Tongue (tissue), 2 donors: ENCODE results near the gene ZKSCAN1. TPM values are rescaled to one million over a fixed set of nuclear protein-coding genes. Genes with fewer than 3 reads are reported as not detected.

Experiments used
- DNase-seq: peaks from one replicate; pipeline ENCODE4 v3.0.0-alpha.2; 2015
- total RNA-seq: library from RNA; depleted of rRNA; stranded (reverse); fragments of >200 nt; gene quantifications from one replicate; pipeline ENCODE4 v1.2.3, GENCODE V29; 2014

The ZKSCAN1 gene
- total RNA-seq, 1 donor from 2014 or later: 51.4 TPM

DNA sequence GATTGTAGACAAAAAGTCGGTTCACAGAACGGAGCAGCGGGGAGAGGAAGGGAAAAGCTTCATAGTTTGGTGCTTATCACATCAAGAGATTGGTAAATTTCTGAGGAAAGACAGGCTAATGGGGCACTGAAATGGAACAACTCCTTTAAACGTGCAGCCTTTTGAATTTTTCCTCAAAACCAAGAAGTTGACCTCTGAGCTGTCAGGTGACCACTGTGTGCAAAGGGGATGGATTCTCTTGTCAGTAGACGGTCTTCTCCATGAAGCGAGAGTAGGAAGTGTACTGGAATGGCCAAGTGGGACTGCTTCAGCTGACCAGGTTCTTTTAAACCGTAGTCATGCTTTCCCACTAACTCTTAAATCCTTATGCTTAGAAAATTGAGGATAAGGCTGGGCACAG lies 22.9 kb downstream of the ZKSCAN1 start:
- no peak for DNase-seq

DNA sequence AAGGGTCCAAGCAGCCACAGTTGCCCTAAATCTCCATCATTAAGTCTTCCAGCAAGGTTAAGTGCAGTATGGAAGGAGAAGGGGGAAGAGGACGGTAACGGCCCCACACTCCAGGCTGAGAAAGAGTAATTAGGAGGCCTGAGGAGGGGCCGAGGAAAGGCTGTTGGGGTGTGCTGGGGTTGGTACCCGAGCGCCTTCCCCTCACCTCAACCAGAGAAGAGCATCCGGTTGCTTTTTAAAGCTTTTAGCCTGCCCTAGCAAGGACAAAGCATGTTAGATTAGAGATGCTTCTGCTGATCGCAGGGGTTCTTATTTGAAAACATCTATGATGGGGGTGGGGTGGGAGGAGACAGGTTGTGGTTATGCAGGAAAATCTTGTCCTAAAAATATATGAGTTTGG lies 25.2 kb downstream of the ZKSCAN1 start:
- DNase-seq: no peak

DNA sequence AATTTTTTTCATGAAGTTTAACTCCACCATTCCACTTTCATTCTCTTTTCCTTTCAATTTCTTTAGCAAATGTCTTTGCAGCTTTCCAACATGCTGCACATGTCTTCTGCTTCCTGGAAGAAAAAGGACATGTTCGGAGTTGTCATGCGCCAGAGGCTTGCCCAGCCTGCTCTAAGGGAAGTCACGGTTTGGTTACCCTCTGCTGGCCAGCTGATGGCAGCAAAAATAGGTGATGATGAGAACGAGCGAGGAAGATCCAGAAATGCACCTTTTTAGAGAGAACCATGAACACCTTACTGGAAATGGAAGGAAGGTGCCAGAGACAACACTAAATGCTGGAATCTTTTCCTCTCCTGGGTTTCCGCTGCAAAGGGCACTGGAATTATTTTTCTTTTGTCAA lies 29.3 kb downstream of the ZKSCAN1 start:
- DNase-seq: no peak

DNA sequence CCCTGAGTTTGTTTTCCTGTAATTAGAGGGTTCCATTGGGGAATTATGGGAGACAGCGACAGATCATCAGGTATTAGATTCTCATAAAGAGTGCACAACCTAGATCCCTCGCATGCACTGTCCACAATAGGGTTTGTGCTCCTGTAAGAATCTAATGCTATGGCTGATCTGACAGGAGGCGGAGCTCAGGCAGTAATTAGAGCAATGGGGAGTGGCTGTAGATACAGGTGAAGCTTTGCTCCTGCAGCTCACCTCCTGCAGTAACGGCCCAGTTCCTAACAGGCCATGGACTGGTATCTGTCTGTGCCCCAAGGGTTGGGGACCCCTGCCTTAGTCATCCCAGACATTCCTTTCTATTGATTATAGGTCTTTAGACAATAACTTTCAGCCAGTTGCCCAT lies 33.3 kb downstream of the ZKSCAN1 start:
- no peak for DNase-seq

DNA sequence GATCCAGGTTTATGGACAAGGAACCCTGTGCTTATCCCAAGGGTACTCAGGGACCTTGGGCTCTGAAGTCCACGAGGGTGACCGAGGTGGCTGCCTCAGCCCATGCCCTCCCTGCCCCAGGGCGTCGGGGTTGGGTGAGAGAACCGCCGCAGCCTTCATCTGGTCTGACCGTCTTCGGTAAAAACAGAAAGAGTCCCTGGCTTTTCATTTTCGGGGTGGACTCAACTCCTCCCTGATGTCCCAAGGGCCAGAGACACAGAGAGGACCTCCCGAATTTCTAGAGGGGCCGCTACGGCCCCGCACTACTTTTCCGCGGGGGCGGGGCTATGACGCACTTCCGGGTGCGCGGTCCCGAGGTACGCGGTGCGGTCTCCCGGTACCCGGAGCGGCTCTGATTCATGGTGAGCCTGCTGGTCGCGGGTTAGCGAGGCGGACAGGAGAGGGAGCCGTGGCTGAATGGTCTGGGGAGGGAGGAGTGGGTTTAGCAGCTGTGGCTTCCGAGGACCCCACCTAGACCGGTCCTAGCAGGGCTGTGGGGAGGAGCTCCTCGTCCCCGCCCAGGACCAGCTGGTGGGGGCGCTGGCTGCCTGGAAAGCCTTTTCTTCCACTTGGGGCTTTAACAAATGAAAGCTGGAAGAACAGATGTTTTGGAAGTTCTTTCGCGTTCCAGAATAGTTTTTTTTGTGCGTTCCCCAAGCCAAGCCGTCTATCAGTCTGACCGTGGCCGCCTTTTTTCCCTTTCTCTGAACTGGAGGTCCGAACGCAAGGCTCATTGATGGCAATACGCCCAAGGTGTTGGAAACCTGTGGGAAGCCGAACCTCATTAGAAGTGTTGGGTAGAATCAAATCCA lies 34.3 kb downstream of the ZKSCAN1 start, which contains the start of gene ZSCAN21:
Gene ZSCAN21 (plus strand): TSS at position 334 of the 851 bp plus-strand sequence. CDS start 7,233 bp downstream, outside the sequence.
- DNase-seq: peak; percentile 95

DNA sequence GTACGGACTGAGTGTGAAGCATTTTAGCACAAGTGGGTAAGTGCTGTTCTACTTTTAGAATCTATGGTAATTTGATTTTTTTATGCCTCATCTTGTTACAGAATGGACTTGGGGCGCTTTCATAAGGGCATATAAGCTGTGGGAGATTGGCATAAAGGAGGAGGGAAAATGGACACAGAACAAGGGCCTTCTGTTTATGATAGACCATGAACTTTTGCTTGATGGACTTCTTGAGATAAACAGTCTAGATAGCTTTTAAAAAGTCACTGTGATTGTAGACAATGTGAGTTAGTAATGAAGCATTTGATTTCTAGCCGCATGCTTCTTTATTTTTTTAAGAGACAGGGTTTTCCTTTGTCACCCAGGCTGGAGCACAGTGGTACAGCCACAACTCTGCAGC lies 36.2 kb downstream of the ZKSCAN1 start:
- no peak for DNase-seq

- peak; percentile 94 for DNase-seq
Measured at GRCh38 chr7:100053215-100053614, 37.8 kb downstream of the ZKSCAN1 start.

- no peak for DNase-seq
Measured at GRCh38 chr7:100057006-100057405, 41.6 kb downstream of the ZKSCAN1 start.

DNA sequence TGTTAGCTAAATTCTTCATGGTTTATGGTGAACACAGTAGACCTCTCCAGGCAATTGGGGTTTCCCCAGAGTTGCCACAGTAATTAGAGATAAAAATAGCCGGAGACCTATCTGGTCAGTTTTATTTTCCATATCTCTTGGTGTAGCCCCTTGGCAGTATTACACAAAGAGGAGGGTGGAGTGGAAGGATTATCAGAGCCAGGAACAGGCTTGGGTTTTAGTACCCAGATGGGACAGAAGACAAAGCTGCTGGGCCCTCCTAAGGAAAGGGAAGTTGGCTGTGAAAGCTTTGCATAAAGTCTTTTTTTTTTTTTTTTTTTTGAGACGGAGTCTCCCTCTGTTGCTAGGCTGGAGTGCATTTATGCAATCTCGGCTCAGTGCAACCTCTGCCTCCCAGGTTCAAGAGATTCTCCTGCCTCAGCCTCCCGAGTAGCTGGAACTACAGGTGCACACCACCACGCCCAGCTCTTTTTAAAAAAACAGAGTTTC lies 43.9 kb downstream of the ZKSCAN1 start:
- no peak for DNase-seq

- DNase-seq: peak; percentile 79
Measured at GRCh38 chr7:100061518-100062193, 46.3 kb downstream of the ZKSCAN1 start.

DNA sequence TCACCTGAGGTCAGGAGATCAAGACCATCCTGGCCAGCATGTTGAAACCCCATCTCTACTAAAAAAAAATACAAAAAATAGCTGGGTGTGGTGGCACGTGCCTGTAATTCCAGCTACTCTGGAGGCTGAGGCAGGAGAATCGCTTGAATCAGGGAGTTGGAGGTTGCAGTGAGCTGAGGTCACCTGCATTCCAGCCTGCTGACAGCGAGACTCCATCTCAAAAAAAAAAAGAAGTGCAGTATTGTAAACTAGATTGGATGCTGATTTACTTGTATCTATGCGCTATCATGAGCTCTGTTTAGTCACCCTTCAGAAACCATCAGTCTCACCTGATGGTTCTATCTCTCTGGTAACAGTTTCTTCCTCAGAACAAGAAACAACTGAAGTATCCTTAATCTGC lies 48.0 kb downstream of the ZKSCAN1 start:
- no peak for DNase-seq

GRCh38 chr7:100064162-100064561 lies 48.8 kb downstream of the ZKSCAN1 start:
- no peak for DNase-seq

GRCh38 chr7:100065452-100066186 lies 50.2 kb downstream of the ZKSCAN1 start:
- peak; percentile 49 for DNase-seq

DNA sequence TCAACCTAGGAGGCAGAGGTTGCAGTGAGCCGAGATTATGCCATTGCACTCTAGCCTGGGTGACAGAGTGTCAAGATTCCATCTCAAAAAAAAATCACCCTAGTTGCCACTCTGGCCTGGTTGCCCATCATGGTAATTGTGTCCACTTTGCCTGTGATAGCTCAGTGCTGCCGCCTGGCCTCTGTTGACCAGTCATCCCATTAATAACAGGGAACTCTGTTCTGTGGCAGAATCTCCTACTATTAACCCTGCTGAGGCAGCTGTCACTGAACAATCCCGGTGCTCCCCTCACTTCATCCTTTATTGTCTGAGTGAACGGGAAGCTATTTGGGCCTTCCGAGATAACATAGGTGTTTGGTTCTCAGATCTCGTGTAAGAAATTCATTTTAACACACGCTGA lies 51.6 kb downstream of the ZKSCAN1 start:
- DNase-seq: no peak

GRCh38 chr7:100069991-100070390 lies 54.6 kb downstream of the ZKSCAN1 start:
- no peak for DNase-seq

DNA sequence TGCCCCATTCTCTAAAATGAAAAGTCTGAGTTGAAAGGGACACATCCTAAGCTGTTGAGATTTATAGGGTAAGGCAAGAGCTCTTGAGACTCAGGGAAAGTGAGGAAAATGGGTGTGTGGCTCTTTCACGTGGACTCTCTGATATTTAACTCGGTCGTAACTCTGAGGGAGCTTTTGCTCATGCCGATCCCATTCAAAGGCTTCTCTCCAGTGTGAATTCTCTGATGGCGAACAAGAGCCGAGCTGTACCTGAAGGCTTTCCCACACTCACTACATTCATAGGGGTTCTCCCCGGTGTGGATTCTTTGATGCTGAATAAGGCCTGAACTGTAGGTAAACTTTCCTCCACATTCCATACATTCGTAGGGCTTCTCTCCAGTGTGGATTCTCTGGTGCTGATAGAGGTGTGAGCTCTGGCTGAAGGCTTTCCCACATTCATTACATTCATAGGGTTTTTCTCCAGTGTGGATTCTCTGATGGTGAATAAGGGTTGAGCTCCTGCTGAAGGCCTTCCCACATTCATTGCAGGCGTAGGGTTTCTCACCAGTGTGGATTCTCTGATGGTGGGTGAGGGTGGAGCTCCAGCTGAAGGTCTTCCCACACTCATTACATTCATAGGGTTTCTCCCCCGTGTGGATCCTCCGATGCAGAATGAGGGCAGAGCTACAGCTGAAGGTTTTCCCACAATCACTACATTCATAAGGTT lies 55.8 kb downstream of the ZKSCAN1 start:
- DNase-seq: no peak

GRCh38 chr7:100072462-100072861 lies 57.1 kb downstream of the ZKSCAN1 start:
- no peak for DNase-seq

DNA sequence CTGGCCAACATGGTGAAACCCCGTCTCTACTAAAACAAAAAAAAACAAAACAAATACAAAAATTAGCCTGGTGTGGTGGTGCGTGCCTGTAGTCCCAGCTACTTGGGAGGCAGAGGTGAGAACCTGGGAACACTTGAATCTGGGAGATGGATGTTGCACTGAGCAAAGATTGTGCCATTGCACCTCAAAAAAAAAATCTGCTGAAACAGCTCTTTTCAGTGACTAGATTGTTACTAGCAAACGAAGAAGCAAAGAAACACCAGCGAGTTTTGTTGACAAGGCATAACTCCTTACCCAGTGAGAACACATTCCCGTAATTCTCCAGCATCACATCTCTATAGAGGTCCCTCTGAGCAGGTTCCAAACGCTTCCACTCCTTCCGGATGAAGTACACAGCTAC lies 59.4 kb downstream of the ZKSCAN1 start:
- no peak for DNase-seq

DNA sequence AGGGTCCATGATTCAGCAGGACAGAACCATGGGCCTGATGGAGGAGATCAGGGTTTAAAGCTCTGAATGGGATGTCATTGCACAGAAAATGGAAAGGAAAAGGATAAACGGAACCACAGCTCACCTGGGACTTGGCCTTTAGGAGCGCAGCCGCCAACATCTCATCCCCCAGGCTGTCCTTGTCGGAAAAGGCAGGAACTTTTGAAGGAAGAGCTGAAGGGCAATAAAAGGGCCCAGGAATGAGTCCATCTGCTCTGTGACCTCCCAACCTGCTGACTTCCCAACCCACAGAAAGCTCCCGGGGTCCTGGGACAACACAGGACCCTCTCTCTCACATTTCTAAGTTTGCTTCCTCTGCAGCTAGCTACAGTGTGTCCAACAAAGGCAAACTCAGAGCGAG lies 60.0 kb downstream of the ZKSCAN1 start:
- DNase-seq: no peak

DNA sequence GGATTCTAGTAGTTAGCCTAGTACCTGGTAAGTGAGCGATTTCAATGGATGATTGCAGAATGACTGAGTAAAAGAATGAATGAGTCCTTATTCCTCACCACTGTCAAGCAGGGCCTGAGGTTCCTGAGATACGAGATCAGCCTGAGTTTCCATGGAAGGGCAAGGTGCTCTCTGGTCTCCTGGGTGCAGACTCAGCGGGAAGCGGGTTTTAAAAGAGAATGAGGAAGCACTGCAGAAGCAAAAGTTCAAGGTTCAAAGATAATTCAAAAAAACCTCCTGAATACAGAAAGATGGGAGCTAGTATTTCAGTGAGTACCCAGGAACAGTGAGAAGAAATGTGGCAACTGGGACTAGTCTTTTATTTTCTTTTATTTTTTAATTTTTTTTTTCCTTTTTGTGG lies 61.8 kb downstream of the ZKSCAN1 start:
- DNase-seq: no peak

DNA sequence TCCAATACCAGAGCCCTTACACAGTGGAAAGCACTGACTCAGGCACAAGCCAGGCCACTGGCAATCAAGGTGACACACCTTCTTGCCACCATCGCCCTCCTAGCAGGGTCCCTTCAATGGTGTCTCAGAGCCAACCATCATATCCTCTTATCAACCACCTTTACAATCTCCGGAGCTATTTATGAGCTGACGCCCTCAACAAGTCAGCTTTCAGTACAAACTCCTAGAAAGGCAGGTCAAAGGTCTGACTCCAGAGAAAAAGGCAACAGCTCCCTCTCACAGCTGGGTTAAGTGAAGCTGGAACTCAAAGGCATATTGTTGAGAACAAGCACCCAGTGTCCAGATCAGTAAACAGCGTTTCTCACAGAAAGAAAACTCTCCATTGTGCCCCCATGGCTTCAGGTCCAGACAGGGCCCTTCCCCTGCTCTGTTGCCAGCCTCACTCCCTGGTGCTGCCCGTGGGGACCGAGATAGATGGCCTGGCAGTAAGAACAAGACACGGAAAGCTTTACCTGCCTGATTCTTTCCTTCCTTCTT lies 63.7 kb downstream of the ZKSCAN1 start:
- DNase-seq: no peak
